Measurements from ENCODE around the gene CTDSP2.

DNA sequence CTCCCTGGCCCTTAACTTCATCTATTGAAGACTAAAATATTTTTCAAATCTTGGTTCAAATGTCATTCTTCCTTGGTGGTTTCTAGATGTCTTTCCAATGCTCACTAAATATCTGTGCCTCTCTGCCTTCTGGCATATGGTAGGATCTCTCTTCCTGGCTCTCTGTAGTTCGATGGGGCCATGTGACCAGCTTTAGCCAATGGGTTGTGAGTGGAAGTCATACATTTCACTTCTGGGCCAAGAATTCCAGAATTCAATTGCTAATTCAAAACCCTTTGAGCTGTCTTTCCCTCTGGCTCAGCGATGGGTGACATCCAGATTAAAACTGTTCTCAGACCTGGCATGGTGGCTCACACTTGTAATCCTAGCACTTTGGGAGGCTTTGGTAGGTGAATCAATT lies 25.8 kb upstream of the CTDSP2 start:
- TF ChIP-seq POLR2A (IDR thresholded peaks at IDR 0.05) (no peak), CTCF (IDR thresholded peaks at IDR 0.05) (no peak), POLR2AphosphoS5 (IDR thresholded peaks at IDR 0.05) (no peak), EP300 (IDR thresholded peaks at IDR 0.05) (no peak)

All from upper lobe of left lung (tissue), 4 donors.